Muscle of back (tissue), 11 donors: ENCODE results near the gene POU3F3. TPM values are rescaled to one million over a fixed set of nuclear protein-coding genes. Genes with fewer than 3 reads are reported as not detected.

Experiments
- DNase-seq, 3 donors: peaks; one replicate each; pipeline versions ENCODE4 v3.0.0 to v3.0.0-alpha.2; 2013
- polyA plus RNA-seq, 10 donors: library from polyadenylated mRNA; unstranded; fragments of 120-200 nt; gene quantifications; one replicate each; pipeline ENCODE4 v1.2.1, GENCODE V29; 2013; ENCODE audit not compliant: insufficient read length in 10 of 10

The POU3F3 gene
- polyA plus RNA-seq, 10 donors = 0.08 to 2.9 (median 0.29) TPM; not detected in 1

DNA sequence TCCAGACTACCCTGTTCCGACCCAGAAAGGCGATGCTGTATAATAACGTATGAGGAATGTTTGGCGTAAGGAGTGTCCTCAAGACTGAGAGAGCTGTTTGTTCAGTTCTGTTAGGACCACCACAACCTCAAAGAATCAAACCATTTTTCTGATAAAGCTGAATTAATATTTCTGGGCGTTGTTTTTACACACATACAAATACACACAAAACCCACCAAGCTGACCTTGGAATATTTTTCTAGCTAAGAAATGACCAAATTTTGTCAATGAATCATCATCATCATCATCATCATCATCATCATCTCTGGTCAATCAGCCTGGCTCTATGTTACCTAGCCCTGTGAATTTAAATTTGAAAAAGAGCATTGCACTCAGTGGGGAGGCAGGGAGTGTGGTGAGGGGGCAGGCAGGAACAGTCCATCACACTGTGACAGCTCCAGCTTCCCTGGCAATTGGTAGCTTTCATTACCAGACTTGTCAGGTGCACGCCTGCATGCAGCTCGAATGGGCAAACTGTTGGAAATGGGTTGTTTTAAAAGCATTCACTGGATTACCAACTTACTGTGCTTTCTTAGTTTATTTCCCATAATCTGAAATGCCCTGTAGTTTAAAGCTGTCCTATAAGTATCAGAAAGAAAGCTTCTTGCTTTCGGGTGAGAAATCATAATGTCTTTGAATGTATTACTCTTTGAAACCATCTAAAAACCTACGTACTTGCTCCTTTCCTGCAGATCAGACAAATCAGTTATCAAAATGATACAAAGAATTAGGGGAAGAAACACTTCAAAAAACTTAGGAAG is 6.9 kb upstream of the POU3F3 start:
- DNase-seq = no peak

GRCh38 chr2:104847586-104848160 is 6.2 kb upstream of the POU3F3 start:
- DNase-seq = no peak

DNA sequence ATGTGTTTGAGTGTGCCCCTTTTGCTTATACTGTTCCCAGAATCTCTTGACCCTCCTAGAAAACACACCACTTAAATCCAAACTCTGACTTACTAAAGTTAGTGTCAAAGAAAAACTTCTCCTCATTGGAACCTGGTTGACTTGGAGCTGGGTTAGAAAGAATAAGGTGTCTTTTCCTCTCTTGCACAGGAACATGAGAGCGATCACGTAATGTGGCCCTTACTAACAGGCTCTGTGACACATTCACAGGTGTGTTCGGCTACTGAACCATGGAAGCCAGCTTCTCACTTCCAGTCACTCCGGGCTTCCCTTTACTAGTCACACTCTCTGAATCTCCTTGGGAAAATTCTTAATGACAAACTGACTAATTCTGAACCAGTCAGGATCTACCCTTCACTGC is 5.4 kb upstream of the POU3F3 start:
- DNase-seq = no peak

GRCh38 chr2:104849101-104849500 is 4.8 kb upstream of the POU3F3 start:
- no peak for DNase-seq

- DNase-seq = peak; percentile 44 to 84 (median 74)
These were observed 4.2 kb upstream of the POU3F3 start for GRCh38 chr2:104849618-104850141.

DNA sequence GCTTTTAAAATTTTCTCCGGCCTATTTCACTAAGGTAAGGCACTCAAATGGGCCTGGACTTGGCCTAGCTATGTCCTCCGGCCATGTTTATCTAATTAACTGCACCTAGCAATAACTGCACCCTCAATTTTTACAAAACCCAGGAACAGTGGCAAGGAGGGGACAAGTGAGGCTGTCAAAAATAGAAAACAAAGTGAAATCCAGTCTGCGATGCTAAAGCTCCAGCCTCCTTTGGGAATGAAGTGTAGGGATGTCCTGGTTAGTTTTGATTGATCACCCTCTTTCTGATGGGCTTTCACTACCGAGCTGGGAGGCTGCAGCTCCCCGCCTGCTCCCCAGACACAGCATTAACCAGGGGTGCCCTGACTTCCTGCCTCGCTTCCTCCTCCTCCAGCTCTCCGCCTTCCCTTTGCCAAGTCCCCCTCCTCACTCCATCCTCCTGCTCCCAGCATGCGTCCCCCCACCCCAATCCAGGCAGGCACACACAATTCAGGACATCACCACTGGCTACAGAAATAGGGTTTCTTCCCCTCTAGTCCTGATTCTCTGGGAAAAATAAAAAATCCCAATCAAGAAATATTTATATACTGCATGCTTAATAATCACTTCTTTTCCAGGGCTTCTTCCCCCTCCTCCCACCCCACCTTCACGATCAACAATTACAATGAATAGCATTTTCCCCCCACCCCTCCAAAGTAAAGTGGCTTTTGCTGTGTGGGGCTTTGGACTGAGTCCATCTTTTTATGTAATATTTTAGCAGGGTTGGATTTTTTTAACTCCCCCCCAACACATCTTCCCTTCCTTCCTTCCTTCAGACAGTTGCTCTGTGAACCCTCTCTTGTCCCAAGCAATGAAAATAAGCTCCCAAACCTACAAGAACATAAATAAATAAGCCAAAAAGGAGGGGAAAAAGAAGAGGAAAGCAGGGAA is 3.3 kb upstream of the POU3F3 start:
- peak in 1 of 3 donors; percentile 7 for DNase-seq

GRCh38 chr2:104851291-104852089 is 2.4 kb upstream of the POU3F3 start:
- DNase-seq = peak in 1 of 3 donors; percentile 13

DNA sequence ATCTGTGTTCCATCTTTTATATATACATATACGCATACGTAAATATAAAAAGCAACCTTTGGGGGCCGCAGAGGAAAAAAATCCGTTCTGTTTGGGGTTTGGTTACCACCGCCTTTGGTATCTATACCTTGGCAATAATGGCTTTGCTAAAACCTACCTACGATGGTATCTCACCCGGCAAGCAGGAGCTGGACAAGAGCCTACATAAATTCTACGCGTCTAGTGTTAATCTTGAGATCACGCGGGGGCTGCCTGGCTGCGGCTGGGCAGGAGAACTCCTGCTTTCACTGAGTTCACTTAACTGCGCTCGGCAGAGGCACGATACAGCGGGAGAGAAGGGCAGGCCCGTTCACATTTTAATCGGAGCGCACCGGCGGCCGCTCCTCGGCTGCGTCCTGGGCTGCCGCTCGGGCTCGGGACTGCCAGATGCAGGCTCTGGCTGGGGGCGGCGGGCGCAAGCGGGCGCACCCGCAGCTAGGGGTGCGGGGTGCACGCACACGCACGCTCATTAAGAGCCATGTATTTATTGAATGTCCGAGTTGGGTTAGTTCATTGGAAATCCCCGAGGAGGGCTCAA is 1.7 kb upstream of the POU3F3 start:
- peak in 1 of 3 donors; percentile 78 for DNase-seq

DNA sequence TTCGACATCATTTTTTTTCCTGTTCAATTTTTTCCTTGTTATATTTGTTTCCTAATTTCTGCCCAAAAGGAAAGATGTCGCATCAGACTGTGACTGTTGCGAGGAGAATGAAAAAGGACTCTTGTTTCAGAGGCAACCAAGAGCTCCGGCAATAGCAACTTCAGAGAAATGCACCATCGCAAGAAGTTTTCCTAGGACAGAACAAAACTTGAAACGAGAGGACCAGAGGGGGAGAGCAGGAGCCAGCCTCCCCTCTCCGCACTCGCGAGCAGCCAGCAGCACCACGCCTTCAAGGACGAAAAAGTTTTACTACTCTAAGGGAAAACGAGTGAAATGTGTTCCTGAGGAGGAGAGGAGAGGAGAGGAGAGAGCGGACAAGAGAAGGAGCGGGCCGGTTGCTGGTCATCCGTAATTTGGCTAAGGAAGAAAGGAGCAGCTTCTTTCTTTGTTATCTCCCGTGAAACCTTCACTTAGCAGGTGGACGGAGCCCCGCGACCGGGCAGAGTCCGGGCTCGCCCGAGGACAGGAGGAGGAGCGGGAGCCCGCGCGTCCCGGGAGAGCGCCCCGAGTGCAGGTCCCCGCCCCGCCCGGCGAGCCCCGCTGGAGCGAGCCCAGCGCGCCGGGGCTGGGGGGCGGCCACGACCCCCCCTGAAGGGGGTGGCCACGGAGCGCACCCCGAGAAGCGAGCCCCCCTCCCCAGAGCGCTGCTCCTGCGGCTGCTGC is 744 bp downstream of the POU3F3 start:
- DNase-seq = peak in 1 of 3 donors; percentile 68

GRCh38 chr2:104855221-104856085 is 1.5 kb downstream of the POU3F3 start:
- peak in 1 of 3 donors; percentile 11 for DNase-seq

DNA sequence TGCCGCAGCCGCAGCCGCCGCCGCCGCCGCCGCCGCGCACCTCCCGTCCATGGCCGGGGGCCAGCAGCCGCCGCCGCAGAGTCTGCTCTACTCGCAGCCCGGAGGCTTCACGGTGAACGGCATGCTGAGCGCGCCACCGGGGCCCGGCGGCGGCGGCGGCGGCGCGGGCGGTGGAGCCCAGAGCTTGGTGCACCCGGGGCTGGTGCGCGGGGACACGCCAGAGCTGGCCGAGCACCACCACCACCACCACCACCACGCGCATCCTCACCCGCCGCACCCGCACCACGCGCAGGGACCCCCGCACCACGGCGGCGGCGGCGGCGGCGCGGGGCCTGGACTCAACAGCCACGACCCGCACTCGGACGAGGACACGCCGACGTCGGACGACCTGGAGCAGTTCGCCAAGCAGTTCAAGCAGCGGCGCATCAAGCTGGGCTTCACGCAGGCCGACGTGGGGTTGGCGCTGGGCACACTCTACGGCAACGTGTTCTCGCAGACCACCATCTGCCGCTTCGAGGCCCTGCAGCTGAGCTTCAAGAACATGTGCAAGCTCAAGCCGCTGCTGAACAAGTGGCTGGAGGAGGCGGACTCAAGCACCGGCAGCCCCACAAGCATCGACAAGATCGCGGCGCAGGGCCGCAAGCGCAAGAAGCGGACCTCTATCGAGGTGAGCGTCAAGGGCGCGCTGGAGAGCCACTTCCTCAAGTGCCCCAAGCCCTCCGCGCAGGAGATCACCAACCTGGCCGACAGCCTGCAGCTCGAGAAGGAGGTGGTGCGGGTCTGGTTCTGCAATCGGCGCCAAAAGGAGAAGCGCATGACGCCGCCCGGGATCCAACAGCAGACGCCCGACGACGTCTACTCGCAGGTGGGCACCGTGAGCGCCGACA is 2.4 kb downstream of the POU3F3 start:
- DNase-seq = peak in 1 of 3 donors; percentile 60

- DNase-seq = no peak
These were observed 3.0 kb downstream of the POU3F3 start for GRCh38 chr2:104856973-104857261.

DNA sequence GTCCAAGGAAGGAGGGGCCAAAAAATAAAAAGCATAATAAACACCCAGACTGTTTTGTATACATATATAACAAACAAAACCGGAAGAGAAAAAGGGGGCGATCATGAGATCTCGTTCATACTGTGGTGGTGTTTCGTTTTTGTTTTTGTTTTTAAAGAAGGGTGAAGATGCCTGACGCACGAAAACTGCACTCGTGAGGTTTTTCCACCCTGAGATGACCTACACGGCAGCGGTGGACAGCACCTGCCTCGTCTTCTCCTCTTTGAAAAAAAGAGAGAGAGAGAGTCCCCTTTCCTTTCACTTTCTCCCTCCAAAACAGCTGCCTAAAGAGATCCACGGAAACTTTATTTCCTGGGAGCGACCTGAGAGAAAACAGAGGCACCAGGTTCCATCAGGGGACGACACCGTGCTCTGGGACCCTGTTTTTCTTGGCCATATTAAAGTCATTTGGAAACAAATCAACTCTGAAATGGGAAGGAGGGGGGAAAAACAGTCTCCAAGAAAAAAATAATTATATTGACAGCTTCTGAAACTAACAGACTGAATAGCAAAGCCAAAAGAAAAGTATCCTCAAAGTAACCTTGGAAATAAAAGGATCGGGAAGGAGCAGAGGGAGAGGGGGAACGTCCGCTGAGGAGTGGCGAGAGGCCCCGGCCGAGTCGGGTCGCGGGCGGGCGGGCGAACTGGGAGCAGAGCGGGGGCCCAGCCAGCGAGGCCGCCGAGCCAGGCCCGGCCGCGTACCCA is 3.5 kb downstream of the POU3F3 start:
- peak in 1 of 3 donors; percentile 74 for DNase-seq

DNA sequence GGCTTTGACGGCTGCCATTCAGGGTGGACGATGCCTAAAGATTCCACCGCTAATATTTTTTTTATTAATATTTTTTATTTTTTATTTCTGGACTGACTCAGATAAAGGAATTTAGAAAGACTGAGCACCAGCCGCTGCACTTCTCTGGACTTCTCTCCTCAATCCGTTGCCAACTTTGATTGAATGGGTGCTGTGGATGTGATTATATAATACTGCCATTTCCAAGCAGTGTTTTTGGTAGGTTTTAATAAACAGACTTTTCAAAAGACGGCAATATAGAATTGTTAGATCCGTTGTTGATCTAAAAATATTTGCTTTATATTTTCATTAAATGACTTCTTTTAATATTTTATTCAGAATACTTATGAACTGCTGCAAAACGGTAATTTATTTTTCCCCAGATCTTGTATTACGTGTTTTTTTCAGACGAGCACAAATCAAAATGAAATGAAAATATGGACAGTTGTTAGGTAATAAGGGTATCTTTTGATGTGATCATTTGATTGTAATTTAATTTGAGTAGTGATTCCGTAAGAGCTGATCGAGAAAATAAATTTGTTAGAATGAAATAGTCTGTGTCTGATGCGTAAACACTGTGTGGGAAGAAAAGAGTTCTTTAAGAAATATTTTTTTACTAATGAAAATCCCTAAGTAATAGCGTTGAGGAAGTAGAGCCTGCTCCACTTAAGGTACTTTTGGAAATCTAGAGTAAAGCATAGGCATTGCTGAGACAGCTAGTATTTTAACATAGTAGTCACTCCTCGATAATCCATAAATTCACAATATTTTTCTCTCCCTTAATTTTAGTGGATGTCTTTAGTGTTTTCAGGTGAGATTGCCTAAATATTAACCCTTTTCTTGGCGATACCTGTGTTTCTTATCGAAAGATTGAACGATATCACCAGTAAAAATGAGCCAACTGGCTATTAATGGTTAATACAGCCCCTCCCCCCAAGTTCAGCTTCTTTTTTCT is 4.4 kb downstream of the POU3F3 start:
- peak in 1 of 3 donors; percentile 64 for DNase-seq

- DNase-seq = peak in 1 of 3 donors; percentile 51
These were observed 5.4 kb downstream of the POU3F3 start for GRCh38 chr2:104859291-104859765.
